ENCODE measurements around the gene MPO.

MPO gene

GRCh38 chr17:58320163-58320558 lies 39.4 kb upstream of the MPO start:
- no peak for DNase-seq (ENCODE audit: low read depth, low spot score)

- no peak for DNase-seq (ENCODE audit: low read depth, low spot score)
These were observed 38.7 kb upstream of the MPO start for GRCh38 chr17:58319173-58320162.

- no peak for DNase-seq (ENCODE audit: low read depth, low spot score)
These were observed 38.0 kb upstream of the MPO start for GRCh38 chr17:58318627-58319172.

GRCh38 chr17:58318065-58318481 lies 37.3 kb upstream of the MPO start:
- no peak for DNase-seq (ENCODE audit: low read depth, low spot score)

- peak; percentile 76 for DNase-seq (ENCODE audit: low read depth, low spot score)
These were observed 36.8 kb upstream of the MPO start for GRCh38 chr17:58317421-58318064.

GRCh38 chr17:58316260-58316960 lies 35.7 kb upstream of the MPO start:
- no peak for DNase-seq (ENCODE audit: low read depth, low spot score)

GRCh38 chr17:58315750-58316149 lies 35.0 kb upstream of the MPO start:
- no peak for DNase-seq (ENCODE audit: low read depth, low spot score)

GRCh38 chr17:58315281-58315711 lies 34.6 kb upstream of the MPO start:
- DNase-seq (ENCODE audit: low read depth, low spot score) = no peak

- DNase-seq (ENCODE audit: low read depth, low spot score) = no peak
These were observed 33.9 kb upstream of the MPO start for GRCh38 chr17:58314706-58315015.

- DNase-seq (ENCODE audit: low read depth, low spot score) = no peak
These were observed 33.3 kb upstream of the MPO start for GRCh38 chr17:58313815-58314705.

- no peak for DNase-seq (ENCODE audit: low read depth, low spot score)
These were observed 32.1 kb upstream of the MPO start for GRCh38 chr17:58312829-58313228.

- DNase-seq (ENCODE audit: low read depth, low spot score) = no peak
These were observed 31.4 kb upstream of the MPO start for GRCh38 chr17:58312021-58312630.

GRCh38 chr17:58311429-58311894 lies 30.7 kb upstream of the MPO start:
- no peak for DNase-seq (ENCODE audit: low read depth, low spot score)

GRCh38 chr17:58310511-58311428 lies 30.0 kb upstream of the MPO start:
- no peak for DNase-seq (ENCODE audit: low read depth, low spot score)

- DNase-seq (ENCODE audit: low read depth, low spot score) = no peak
These were observed 29.2 kb upstream of the MPO start for GRCh38 chr17:58309918-58310259.

- DNase-seq (ENCODE audit: low read depth, low spot score) = no peak
These were observed 28.5 kb upstream of the MPO start for GRCh38 chr17:58308985-58309917.

GRCh38 chr17:58308173-58308984 lies 27.6 kb upstream of the MPO start:
- peak; percentile 21 for DNase-seq (ENCODE audit: low read depth, low spot score)
